Measurements from ENCODE around the gene CDC25A.
A peak's percentile ranks its signal among the peaks of the same experiment; 100 is the strongest.
"Not testable (repeated sequence)": the region's sequence is repeated elsewhere in the genome, so short reads cannot be mapped to it uniquely, and the experiment has no call there.

CDC25A gene

DNA sequence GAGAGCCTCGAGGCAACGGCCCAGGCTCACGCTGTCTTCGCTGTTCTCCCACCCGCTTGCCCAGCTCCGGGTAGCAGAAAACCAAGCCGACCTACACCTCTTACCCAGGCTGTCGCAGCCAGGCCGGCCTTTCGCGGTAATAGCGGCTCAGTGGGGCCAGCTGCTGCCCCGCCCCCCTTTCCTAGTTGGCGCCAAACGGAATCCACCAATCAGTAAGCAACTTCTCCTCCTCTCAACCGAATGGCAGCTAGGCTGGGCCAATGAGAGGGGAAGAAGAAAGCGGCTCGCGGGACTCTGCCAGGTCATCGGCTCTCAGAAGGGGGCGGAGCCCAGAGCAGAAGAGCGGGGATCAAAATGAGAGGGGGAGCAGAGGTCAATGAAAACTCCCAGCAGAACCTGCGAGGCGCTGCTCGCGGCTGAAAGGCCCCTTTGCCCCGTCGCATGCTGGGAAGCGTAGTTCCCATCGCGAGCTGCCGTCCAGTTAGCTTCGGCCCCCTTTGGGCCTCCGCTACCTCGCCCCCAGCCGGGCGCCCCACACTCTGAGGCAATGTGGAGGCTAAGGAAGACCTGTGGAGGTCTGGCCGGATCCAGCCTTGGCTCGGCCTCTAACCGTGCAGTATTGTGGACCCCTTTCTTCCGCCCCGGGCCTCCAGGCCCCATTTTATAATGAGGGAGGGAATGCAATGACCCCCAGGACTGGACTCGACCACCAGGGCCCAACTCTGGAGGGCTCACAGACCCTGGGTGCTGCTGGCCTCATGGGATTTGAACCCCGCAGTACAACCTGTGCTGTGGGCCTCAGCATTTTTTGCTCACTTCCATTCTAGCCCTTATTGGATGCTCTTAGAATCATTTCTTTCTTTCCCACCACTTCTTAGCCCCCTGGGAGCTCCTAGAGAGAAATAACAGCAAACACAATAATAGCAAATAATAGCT, at the start of gene CDC25A:
Gene CDC25A (minus strand): TSS at position 152 of the 936 bp plus-strand sequence. CDS start 470 bp downstream, outside the sequence.
- peak; percentile 100 for DNase-seq
- in situ Hi-C loops (cut with MboI; ENCODE audit: low pct_unique_long_range_greater_than_20kb, low sequenced_read_pairs), result no loop called here

DNA sequence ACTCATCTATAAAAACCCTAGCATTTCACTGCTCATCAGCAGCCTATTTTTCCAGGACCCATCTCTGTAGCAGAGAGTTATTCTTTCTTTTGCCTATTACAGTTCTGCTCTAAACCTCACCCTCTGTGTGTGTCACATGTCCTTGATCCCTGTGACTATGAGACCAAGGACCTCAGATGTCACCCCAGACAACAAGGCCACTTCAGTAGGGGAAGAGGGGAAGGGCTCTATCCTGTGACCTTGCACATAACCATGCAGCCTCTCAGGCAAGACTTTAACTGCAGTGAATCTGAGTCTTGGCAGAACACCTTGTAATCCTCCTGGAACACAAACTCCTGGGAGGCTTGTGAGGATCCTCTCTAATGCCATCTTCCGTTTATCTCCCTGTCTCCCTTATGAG, 48.3 kb upstream of the CDC25A start:
- DNase-seq, result no peak
- in situ Hi-C loops (cut with MboI; ENCODE audit: low pct_unique_long_range_greater_than_20kb, low sequenced_read_pairs), result no loop called here

DNA sequence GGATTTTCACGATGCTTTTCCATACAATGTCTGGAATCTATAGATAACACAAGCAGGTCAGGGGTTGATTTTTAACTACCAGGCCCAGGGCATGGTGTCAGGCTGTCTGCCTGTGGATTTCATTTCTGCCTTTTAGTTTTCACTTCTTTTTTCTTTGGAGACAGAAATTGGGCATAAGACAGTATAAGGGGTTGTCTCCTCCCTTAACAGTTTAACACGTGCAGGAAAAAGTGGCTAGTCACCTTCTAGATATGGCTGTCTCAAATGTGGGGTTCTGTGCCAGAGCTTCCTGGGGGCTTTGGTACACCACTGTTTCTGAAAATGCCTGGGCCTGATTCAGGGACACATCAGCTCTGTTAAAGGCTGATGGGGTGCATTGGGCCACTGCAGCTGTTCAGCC, 45.3 kb upstream of the CDC25A start:
- in situ Hi-C loops (cut with MboI; ENCODE audit: low pct_unique_long_range_greater_than_20kb, low sequenced_read_pairs), result no loop called here

DNA sequence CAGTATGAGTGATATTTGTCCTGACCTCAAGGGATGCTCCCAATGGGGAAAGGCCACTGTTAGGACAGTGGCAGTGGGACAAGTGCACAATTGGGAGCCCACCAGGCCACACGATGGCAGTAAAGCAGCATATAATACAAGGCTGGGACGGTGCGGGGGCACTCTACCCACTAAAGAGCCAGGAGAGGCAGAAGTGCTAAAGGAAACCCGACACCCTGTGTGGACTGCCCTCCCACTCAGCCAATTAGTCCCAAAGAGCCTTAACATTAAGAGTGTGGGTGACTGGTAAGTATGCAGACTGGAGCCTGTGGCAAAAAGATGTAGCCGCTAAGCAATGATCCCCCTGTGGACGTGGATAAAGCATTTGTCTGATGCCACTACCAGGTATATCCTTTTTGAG, 44.5 kb upstream of the CDC25A start:
- in situ Hi-C loops (cut with MboI; ENCODE audit: low pct_unique_long_range_greater_than_20kb, low sequenced_read_pairs), result no loop called here
- DNase-seq, result peak; percentile 89

More for the DNA sequence above, 45.3 kb upstream of the CDC25A start:
- no peak for DNase-seq

DNA sequence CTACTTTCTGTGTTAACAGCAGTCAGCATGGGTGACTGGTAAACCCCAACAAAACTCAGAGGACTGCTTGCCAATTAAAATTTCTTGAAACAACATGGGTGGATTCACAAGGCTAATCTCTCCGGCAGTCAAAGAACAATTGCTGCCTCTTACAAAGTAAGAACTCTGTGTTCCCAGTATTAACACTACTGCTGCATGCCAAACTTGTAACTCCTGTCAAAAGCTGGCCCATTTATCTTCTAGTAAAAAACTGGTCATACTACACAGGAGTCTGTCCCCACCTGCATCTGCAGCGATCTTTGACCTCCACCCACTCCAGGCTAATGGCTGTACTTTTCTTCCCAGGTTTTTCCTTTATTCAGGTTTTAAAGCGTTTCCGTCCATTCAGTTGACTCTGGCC, 44.0 kb upstream of the CDC25A start:
- no peak for DNase-seq
- in situ Hi-C loops (cut with MboI; ENCODE audit: low pct_unique_long_range_greater_than_20kb, low sequenced_read_pairs), result no loop called here

DNA sequence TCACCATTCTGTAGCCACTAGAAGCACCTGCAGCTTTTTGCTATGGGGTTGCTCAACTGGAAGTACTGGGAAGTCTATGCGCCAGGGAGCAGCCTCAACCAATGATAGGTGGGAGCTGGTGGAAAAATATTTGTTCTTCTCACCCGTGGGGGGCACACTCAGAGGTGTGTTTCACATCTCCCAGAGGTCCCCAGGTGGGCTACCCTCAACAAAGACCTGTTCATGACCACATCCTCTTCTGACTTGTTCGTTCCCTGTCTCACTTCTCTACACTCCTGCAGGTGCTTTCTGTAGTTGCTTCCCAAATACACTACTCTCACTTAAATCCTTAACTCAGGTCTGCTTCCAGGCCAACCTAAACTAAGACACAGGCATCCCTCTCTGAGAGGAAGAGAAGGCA, 38.7 kb upstream of the CDC25A start:
- in situ Hi-C loops (cut with MboI; ENCODE audit: low pct_unique_long_range_greater_than_20kb, low sequenced_read_pairs), result no loop called here
- DNase-seq, result no peak

DNA sequence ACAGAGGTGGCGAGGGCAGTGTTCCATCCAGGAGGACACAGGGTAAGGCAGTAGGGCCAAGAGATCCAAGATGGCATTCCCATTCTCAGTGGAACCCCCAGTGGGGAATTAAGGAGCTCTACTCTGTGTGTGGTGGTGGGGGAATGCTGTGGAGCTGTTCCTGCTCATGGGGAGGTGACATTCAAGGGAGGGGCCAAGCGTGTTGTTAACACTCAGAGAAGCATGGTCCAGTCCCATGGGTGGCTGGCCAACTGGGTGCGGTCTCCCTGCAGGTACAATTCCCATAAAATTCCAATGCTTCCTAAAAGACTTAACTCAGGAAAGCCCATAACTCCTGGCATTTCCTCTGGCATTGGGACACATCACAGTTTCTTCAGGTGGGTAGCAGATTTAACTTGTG, 37.4 kb upstream of the CDC25A start:
- in situ Hi-C loops (cut with MboI; ENCODE audit: low pct_unique_long_range_greater_than_20kb, low sequenced_read_pairs), result no loop called here
- no peak for DNase-seq

DNA sequence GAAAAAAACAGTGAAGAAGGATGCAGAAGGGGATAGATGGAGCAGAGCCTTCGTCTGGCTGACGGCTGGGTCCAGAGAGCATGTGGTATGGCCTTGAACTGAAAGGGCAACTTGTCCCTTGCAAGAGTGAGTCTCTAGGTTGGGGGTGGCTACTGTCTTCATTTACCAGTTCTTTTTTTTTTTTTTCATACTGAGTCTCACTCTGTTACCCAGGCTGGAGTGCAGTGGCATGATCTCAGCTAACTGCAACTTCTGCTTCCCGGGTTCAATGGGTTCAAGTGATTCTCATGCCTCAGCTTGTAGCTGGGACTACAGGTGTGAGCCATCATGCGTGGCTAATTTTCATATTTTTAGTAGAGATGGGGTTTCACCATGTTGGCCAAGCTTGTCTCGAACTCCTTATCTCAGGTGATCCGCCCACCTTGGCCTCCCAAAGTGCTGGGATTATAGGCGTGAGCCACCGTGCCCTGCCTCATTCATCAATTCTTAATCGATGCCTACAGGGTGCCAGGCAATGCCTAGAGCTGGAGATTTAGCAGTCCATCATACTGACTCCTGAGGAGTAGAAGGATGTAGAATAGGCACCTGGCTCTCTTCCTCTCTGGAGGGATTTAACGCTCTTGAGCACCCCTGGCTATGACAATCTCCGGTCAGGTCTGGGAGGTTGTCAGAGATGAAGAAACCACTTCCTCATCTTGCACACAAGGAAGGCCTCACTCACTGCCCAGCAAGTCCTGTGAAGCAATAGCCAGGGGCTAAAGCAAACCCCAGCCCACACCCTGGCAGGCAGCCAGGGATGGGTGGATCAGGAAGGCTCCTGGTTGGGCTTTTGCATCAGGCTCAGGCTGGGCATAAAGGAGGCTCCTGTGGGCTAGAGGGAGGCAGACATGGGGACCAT, 34.6 kb upstream of the CDC25A start, which contains the start of gene CAMP:
Gene CAMP (plus strand): TSS at position 880 of the 898 bp plus-strand sequence. CDS start 17 bp downstream, at position 897.
- DNase-seq, result peak; percentile 95

DNA sequence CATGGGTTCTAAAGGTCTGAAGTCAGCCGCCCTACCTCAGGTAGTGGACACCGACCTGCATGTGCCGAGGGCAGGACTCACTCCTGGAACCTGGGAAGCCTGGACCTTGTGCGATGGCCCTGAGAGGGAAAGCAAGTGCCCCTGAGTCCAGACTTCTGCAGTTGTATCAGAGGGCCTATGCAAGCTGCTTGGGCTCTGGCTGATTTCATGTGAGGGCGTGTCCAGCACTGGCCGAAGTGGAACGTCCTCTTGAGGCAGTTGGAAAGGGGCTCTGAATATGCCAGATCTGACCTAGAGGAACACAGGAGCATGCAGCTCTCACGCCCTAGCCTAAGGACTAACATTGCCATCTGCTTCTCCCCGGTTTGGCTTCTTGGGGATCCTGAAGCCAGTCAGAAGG, 32.5 kb upstream of the CDC25A start:
- in situ Hi-C loops (cut with MboI; ENCODE audit: low pct_unique_long_range_greater_than_20kb, low sequenced_read_pairs), result no loop called here
- DNase-seq, result no peak

More for the DNA sequence above, 34.6 kb upstream of the CDC25A start, which contains the start of gene CAMP:
- in situ Hi-C loops (cut with MboI; ENCODE audit: low pct_unique_long_range_greater_than_20kb, low sequenced_read_pairs), result no loop called here

DNA sequence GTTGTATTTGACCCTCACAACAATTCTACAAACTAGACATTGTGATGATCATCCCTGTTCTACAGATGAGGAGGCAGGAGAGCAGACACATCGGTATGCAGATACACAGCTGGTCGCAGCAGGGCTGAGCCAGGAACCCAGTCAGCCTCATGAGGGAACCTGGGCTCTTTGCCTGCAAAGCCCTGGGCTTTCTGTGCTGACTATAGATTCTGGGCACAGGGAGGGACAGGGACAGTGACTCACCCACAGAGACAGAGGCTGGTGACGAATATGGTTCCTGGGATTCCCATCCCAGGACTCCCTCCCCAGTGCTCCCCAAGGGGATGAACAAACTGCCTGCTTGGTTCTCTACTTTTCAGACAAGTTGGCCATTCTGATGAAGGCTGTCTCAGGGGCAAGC, 31.3 kb upstream of the CDC25A start:
- in situ Hi-C loops (cut with MboI; ENCODE audit: low pct_unique_long_range_greater_than_20kb, low sequenced_read_pairs), result no loop called here
- no peak for DNase-seq

DNA sequence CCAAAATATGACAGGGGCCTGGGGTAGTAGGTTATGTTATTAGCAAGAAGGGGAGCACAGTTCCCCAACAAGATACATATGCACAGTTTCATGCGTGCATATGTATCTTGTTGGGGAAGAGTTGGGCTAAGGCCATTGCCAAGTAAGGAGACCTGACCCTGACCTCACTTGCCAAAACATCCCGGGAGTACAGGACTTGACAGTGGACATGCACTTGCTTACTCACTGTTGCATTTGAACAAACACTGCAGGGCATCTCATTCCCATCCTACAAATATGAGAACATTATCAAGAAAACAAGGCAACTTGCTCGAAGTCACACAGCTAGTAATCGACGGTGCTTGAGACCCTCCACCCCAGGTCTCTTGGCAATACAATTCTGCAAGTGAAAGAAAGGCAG, 30.3 kb upstream of the CDC25A start:
- no peak for DNase-seq
- in situ Hi-C loops (cut with MboI; ENCODE audit: low pct_unique_long_range_greater_than_20kb, low sequenced_read_pairs), result no loop called here

DNA sequence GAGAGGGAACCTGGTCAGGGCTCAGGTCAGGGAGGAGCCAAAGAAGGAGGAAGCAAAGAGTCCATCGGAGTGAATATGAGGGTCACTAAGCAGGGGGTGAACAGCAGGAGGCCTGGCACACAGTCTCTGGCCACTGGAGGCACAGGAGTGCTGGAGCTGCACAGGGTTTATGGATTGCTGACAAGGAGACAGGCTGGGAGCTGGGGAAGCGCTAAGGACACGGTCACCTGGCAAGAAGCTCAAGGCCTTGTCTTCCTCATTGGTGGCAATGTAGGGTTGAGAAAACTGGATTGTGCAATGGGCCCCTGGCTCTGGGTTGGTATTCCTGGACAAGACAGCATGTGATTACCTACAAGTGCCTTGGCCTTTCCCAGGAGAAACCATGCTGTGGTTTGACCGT, 29.2 kb upstream of the CDC25A start:
- in situ Hi-C loops (cut with MboI; ENCODE audit: low pct_unique_long_range_greater_than_20kb, low sequenced_read_pairs), result no loop called here
- no peak for DNase-seq

DNA sequence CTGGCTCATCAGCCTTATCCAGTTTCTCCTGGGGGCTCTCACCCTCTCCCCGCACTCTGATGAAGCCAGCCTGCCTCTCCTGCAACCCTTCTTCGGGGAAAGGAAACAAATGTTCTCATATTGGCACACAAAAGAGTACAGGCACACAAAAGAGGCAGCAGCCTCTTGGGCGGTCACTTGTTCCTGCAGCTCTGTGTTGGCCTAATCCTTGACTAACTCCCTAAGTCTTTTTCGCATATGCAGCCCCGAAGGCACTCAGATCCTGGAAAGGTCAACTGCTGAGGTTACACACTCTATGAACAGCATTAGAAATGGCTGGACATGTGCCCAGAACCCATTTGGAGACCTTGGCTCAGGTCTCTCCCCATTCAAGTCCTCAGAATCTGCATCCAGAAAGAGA, 27.7 kb upstream of the CDC25A start:
- in situ Hi-C loops (cut with MboI; ENCODE audit: low pct_unique_long_range_greater_than_20kb, low sequenced_read_pairs), result no loop called here
- DNase-seq, result no peak

DNA sequence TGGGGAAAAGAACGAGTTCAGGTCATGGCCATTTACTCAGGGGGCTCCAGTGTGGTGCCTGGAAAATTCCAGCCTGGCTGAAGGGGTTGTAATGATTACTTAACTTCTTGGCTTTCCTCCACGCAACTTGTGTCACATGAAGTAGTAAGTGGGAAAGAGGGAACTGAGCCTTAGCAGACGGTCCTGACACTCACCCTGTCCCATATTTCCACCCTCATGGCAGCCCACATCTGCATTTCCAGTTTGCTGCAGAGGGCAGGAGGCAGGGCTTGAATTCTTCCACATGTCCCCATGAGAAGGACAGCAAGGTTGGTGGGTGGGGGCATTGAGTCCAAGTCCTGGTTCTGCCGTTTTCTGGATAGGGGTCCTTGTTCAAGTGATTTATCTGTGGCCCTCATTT, 27.2 kb upstream of the CDC25A start:
- in situ Hi-C loops (cut with MboI; ENCODE audit: low pct_unique_long_range_greater_than_20kb, low sequenced_read_pairs), result no loop called here
- DNase-seq, result no peak

DNA sequence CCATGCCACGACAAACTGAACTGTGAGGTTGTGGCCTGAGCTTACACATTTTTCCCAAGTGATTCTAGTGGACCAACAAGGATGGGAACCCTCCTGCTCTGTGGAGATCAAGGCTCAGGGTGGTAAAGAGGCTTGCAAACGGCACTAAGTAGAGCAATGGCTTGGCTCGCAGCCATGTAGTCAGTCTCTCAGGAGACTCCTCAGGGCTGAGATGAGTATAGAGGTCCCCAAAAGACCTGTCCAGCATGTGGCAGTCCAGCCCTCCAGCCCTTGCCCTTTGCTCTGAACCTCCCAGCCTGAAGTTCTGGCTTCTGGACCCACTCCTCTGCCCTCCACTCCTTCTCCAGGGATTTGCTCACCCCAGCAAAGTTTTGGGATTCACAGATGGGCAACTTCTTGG, 26.8 kb upstream of the CDC25A start:
- in situ Hi-C loops (cut with MboI; ENCODE audit: low pct_unique_long_range_greater_than_20kb, low sequenced_read_pairs), result no loop called here
- DNase-seq, result no peak

DNA sequence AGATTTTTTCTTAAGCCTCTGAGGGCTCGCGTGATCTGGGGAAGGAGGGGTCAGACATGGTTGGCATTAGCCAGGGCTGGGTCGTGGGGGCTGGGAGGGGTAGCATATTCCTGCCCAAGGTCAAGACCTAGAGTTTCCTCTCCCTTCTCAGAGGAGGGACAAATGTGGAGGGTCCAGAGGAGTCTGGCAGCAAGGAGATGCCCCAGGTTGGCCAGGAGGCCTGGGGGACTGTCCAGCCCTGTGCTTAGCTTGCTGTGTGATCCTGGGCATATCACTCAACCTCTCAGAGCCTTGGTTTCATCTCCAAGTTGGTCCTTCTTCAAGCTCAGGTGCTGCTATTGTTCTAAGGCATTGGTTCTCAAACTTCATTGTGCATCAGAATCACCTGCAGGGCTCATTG, 26.0 kb upstream of the CDC25A start:
- in situ Hi-C loops (cut with MboI; ENCODE audit: low pct_unique_long_range_greater_than_20kb, low sequenced_read_pairs), result no loop called here
- no peak for DNase-seq

DNA sequence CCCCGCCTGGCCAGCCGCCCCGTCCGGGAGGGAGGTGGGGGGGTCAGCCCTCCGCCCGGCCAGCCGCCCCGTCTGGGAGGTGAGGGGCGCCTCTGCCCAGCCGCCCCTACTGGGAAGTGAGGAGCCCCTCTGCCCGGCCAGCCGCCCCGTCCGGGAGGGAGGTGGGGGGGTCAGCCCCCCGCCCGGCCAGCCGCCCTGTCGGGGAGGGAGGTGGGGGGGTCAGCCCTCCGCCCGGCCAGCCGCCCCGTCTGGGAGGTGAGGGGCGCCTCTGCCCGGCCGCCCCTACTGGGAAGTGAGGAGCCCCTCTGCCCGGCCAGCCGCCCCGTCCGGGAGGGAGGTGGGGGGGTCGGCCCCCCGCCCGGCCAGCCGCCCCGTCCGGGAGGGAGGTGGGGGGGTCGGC, 23.6 kb upstream of the CDC25A start:
- in situ Hi-C loops (cut with MboI; ENCODE audit: low pct_unique_long_range_greater_than_20kb, low sequenced_read_pairs); DNase-seq: not testable (repeated sequence)

DNA sequence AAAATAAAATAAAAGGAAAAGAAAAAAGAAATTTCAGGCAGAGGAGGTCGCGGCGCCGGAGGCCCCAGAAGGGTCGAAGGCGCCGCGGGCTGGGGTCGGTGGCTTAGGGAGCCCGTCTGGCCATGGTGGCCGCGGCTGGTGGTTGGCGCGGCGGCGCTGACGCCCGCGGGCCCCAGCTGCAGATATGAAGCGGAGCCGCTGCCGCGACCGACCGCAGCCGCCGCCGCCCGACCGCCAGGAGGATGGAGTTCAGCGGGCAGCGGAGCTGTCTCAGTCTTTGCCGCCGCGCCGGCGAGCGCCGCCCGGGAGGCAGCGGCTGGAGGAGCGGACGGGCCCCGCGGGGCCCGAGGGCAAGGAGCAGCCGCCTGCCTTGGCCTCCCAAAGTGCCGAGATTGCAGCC, 22.3 kb upstream of the CDC25A start:
- DNase-seq; in situ Hi-C loops (cut with MboI; ENCODE audit: low pct_unique_long_range_greater_than_20kb, low sequenced_read_pairs): not testable (repeated sequence)

DNA sequence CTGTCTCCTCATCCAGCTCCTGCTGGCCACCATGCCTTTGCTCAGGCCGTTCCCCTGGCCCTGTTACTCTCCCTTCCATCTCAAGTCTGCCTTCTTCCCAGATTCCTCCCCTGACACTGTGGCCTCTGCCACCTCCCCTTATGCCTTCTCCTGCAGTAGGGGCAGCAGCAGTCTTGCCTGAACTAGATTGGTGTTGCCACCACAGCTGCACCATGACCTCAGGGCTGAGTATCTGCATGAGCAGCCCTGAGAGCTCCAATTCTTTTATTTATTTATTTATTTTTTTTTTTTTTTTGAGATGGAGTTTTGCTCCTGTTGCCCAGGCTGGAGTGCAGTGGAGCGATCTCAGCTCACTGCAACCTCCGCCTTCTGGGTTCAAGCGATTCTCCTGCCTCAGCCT, 21.2 kb upstream of the CDC25A start:
- DNase-seq, result no peak
- in situ Hi-C loops (cut with MboI; ENCODE audit: low pct_unique_long_range_greater_than_20kb, low sequenced_read_pairs), result no loop called here

DNA sequence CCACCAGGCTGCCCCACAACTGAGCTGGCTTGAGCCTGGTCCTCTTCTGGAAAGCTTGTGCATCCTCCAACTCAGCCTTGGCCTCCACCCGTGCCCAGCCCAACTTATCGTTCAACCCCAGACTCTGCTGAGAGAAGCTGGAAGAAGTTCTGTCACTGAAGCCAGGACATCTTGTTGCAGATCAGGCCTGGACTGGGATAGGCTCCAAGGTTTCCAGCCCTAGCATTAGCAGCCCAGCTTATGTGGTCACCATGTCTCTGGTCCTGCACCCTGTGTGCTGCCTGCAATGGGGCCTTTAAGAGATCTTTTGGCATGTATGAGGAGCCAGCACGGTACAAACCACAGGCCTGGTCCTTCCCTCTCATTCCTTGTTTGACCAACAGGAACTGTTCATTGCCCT, 19.9 kb upstream of the CDC25A start:
- no peak for DNase-seq
- in situ Hi-C loops (cut with MboI; ENCODE audit: low pct_unique_long_range_greater_than_20kb, low sequenced_read_pairs), result no loop called here

Data from KBM-7 (cell line).